MCF 10A (cell line): ENCODE measurements around the gene NKIRAS2. TPM values are rescaled to one million over a fixed set of nuclear protein-coding genes. Genes with fewer than 3 reads are reported as not detected.

ENCODE experiments used
- BruUV-seq: library from RNA; stranded (reverse); fragments of 400-500 nt; replicated peaks from 2 replicates; lab custom pipeline; 2021; lab: Mats Ljungman, UMichigan
- CTCF ChIA-PET: fragments of 300-600 bp; sonication (Branson Sonifier 250); formaldehyde crosslinking; extraction: SDS; loops from one replicate; lab custom pipeline; 2021; ENCODE audit warnings: antibody characterized with exemption, inconsistent platforms; lab: Yijun Ruan, JAX
- POLR2A ChIA-PET: fragments of 300-600, 350-650 bp; sonication (Branson Sonifier 250); formaldehyde crosslinking; extraction: SDS; loops from one replicate; lab custom pipeline; 2020; ENCODE audit warnings: antibody characterized with exemption, inconsistent platforms; lab: Yijun Ruan, JAX
- DNase-seq: peaks from one replicate; pipeline ENCODE4 v3.0.0-alpha.2; 2018; ENCODE audit not compliant: unreplicated experiment
- H3K27ac Mint-ChIP-seq: one replicate; pipeline ENCODE4 v1.8.0; 2022; ENCODE audit warnings: mild to moderate bottlenecking, low read depth, mixed read lengths; ENCODE audit not compliant: unreplicated experiment
- H3K27me3 Mint-ChIP-seq: one replicate; pipeline ENCODE4 v1.8.0; 2022; ENCODE audit warnings: mixed read lengths; ENCODE audit not compliant: insufficient read depth, unreplicated experiment
- H3K36me3 Mint-ChIP-seq: one replicate; pipeline ENCODE4 v1.8.0; 2022; ENCODE audit warnings: mild to moderate bottlenecking, moderate library complexity, mixed read lengths; ENCODE audit not compliant: insufficient read depth, unreplicated experiment
- H3K4me1 Mint-ChIP-seq: one replicate; pipeline ENCODE4 v1.8.0; 2022; ENCODE audit warnings: mixed read lengths; ENCODE audit not compliant: insufficient read depth, unreplicated experiment
- H3K4me3 Mint-ChIP-seq: one replicate; pipeline ENCODE4 v1.8.0; 2022; ENCODE audit warnings: mild to moderate bottlenecking, moderate library complexity, mixed read lengths; ENCODE audit not compliant: unreplicated experiment
- H3K9me3 Mint-ChIP-seq: one replicate; pipeline ENCODE4 v1.8.0; 2022; ENCODE audit warnings: mixed read lengths; ENCODE audit not compliant: unreplicated experiment
- intact Hi-C: fragments of 100-400 bp; cut with micrococcal nuclease; formaldehyde crosslinking; loops from 2 replicates; pipeline ENCODE4 v1.14.1; 2022
- total RNA-seq: library from RNA; stranded (reverse); gene quantifications from 2 replicates; pipeline ENCODE4 v1.2.3, GENCODE V29; 2022
- TF ChIP-seq, protein P1 (sequence below): fragments of 200-600 bp; IDR thresholded peaks from one replicate; pipeline ENCODE4 v1.8.0; 2022; ENCODE audit warnings: antibody characterized with exemption, mild to moderate bottlenecking; ENCODE audit not compliant: unreplicated experiment

The NKIRAS2 gene
- total RNA-seq, 1 experiment from 2014 or later = 34.1 TPM

DNA sequence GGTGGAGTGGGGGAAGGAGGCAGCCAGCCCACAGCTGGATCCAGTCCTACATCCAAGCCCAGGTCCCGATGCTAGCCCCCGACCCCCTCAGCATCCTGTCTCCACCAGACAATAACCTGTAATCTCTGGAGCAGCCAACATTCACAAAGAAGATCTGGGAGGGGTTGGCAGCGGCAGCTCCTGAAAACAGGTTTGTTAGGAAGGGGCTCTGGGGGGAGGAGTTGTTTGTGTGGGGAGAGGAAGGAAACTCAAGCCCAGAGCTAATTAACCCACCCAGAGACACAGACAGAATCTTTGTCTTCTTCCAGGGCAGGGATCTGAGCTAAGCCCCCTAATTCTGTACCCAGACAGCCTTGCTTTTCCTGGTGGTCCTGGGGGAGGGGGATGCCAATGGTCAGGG is 35.1 kb downstream of the NKIRAS2 start:
- Mint-ChIP-seq H3K36me3 (no peaks in the 10 kb centered on the region), H3K27ac (no peak overlapping the region), H3K4me3 (no peak overlapping the region), H3K4me1 (peaks cover 13% of the 10 kb centered on the region), H3K9me3 (no peaks in the 10 kb centered on the region), H3K27me3 (peaks cover 33% of the 10 kb centered on the region)
- ChIA-PET POLR2A (no interaction called here), CTCF (interaction anchor here (0.7 to 1.0 kb wide), 3 partner anchors 32 to 82 kb away, joined by 3 to 5 read pairs (median 3); no protein-coding TSS in a partner anchor)
- TF ChIP-seq, protein P1, sequence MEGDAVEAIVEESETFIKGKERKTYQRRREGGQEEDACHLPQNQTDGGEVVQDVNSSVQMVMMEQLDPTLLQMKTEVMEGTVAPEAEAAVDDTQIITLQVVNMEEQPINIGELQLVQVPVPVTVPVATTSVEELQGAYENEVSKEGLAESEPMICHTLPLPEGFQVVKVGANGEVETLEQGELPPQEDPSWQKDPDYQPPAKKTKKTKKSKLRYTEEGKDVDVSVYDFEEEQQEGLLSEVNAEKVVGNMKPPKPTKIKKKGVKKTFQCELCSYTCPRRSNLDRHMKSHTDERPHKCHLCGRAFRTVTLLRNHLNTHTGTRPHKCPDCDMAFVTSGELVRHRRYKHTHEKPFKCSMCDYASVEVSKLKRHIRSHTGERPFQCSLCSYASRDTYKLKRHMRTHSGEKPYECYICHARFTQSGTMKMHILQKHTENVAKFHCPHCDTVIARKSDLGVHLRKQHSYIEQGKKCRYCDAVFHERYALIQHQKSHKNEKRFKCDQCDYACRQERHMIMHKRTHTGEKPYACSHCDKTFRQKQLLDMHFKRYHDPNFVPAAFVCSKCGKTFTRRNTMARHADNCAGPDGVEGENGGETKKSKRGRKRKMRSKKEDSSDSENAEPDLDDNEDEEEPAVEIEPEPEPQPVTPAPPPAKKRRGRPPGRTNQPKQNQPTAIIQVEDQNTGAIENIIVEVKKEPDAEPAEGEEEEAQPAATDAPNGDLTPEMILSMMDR = no peak
- DNase-seq = no peak
- intact Hi-C loops = no loop called here
- BruUV-seq = no TSS peak

DNA sequence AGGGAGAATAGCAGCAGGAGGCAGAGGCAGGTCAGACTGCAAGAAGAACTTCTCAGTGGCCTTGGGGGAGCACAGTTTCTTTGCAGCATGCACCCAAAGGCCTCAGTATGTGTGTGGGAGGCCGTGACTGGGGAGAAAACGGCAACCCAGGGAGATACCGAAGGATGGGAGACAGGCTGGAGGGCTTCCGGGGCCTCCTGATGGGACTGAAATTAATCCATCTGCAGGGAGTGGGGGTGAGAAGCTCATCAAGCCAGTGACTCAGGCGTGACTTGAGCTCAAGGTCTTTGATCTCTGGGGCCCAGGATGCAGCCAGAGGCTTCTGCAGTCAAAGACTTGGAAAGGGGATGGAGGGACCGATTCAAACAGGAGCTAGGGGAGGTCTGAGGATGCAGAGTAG is 35.6 kb downstream of the NKIRAS2 start:
- POLR2A ChIA-PET = no interaction called here
- Mint-ChIP-seq H3K4me3 (no peak overlapping the region), H3K27ac (no peak overlapping the region), H3K9me3 (no peaks in the 10 kb centered on the region), H3K36me3 (no peaks in the 10 kb centered on the region), H3K27me3 (peaks cover 33% of the 10 kb centered on the region), H3K4me1 (peaks cover 13% of the 10 kb centered on the region)
- BruUV-seq = no TSS peak
- TF ChIP-seq, protein P1 = no peak
- intact Hi-C loops = no loop called here
- no peak for DNase-seq
- CTCF ChIA-PET = interaction anchor here (0.8 to 0.9 kb wide), 2 partner anchors 10 to 32 kb away, joined by 3 to 4 read pairs; no protein-coding TSS in a partner anchor

DNA sequence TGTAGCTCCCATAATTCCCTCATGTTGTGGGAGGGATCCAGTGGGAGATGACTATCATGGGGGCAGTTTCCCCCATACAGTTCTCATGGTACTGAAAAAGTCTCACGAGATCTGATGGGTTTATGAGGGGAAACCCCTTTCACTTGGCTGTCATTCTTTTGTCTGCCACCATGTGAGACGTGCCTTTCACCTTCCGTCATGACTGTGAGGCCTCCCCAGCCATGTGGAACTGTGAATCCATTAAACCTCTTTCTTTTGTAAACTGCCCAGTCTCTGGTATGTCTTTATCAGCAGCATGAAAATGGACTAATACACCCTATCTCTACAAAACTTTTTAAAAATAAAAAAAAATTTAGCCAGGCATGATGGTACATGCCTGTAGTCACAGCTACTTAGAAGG is 36.7 kb downstream of the NKIRAS2 start:
- DNase-seq = no peak
- H3K36me3 Mint-ChIP-seq = no peaks in the 10 kb centered on the region
- no TSS peak for BruUV-seq
- H3K4me1 Mint-ChIP-seq = peaks cover 3% of the 10 kb centered on the region
- ChIA-PET CTCF (interaction anchor here (0.6 to 1.4 kb wide), 5 partner anchors 12 to 143 kb away, joined by 3 to 5 read pairs (median 4); no protein-coding TSS in a partner anchor), POLR2A (no interaction called here)
- no peak overlapping the region for H3K27ac Mint-ChIP-seq
- H3K4me3 Mint-ChIP-seq = no peak overlapping the region
- intact Hi-C loops = no loop called here
- TF ChIP-seq, protein P1 = no peak
- peaks cover 33% of the 10 kb centered on the region for H3K27me3 Mint-ChIP-seq
- no peaks in the 10 kb centered on the region for H3K9me3 Mint-ChIP-seq

DNA sequence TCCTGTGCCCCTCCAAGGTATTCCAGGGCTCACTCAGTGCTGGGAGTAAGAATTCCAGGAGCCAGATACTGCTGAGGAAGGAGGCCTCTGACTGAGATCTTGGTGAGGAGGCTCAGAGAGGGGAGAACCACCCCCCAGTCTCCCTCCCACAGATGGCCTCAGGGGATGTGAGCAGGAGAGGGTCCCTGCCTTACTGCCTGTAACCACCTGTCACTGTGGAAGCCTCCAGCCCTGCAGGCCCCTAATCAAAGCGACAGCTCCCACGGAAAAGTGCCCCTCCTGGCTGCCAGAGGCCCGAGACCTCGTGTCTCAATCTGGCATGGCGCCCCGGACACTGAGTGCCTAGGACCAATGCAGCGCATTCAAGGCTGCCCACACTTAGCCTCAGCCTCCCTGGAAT is 38.2 kb downstream of the NKIRAS2 start:
- Mint-ChIP-seq H3K36me3 (no peaks in the 10 kb centered on the region), H3K27me3 (peaks cover 25% of the 10 kb centered on the region), H3K4me3 (no peak overlapping the region), H3K4me1 (no peaks in the 10 kb centered on the region), H3K9me3 (no peaks in the 10 kb centered on the region), H3K27ac (peak overlapping the region; percentile 16)
- intact Hi-C loops = no loop called here
- BruUV-seq = no TSS peak
- POLR2A ChIA-PET = no interaction called here
- no peak for DNase-seq
- TF ChIP-seq, protein P1 = no peak
- CTCF ChIA-PET = no interaction called here
